GM18519 (cell line): ENCODE data around the gene COL21A1.

Source experiments
- ATAC-seq: cut with Tn5 transposase; IDR thresholded peaks from one replicate; pipeline ENCODE4 v1.9.1; 2021; ENCODE audit warnings: mild to moderate bottlenecking, moderate library complexity; ENCODE audit not compliant: unreplicated experiment, low FRiP score

COL21A1 gene

GRCh38 chr6:56062836-56063235, 184.5 kb downstream of the COL21A1 start:
- no peak for ATAC-seq

GRCh38 chr6:56058636-56059035, 188.7 kb downstream of the COL21A1 start:
- no peak for ATAC-seq

GRCh38 chr6:56055081-56055704, 192.2 kb downstream of the COL21A1 start:
- no peak for ATAC-seq

GRCh38 chr6:56051202-56051598, 196.2 kb downstream of the COL21A1 start:
- ATAC-seq, result no peak

GRCh38 chr6:56050530-56051201, 196.7 kb downstream of the COL21A1 start:
- ATAC-seq, result no peak

GRCh38 chr6:56048601-56049000, 198.8 kb downstream of the COL21A1 start:
- no peak for ATAC-seq

GRCh38 chr6:56047931-56048540, 199.3 kb downstream of the COL21A1 start:
- no peak for ATAC-seq

- no peak for ATAC-seq
Observed at GRCh38 chr6:56046576-56046975, 200.8 kb downstream of the COL21A1 start.

GRCh38 chr6:56043761-56044160, 203.6 kb downstream of the COL21A1 start:
- no peak for ATAC-seq

- ATAC-seq, result no peak
Observed at GRCh38 chr6:56043076-56043475, 204.3 kb downstream of the COL21A1 start.

- no peak for ATAC-seq
Observed at GRCh38 chr6:56041591-56041990, 205.8 kb downstream of the COL21A1 start.

GRCh38 chr6:56040889-56041301, 206.5 kb downstream of the COL21A1 start:
- no peak for ATAC-seq

GRCh38 chr6:56040223-56040622, 207.2 kb downstream of the COL21A1 start:
- no peak for ATAC-seq

GRCh38 chr6:56038764-56039163, 208.6 kb downstream of the COL21A1 start:
- no peak for ATAC-seq

GRCh38 chr6:56037601-56038000, 209.8 kb downstream of the COL21A1 start:
- no peak for ATAC-seq

- ATAC-seq, result no peak
Observed at GRCh38 chr6:56036916-56037600, 210.3 kb downstream of the COL21A1 start.

- ATAC-seq, result no peak
Observed at GRCh38 chr6:56033401-56033800, 214.0 kb downstream of the COL21A1 start.

- no peak for ATAC-seq
Observed at GRCh38 chr6:56032715-56033260, 214.6 kb downstream of the COL21A1 start.

- no peak for ATAC-seq
Observed at GRCh38 chr6:56027865-56028264, 219.5 kb downstream of the COL21A1 start.

GRCh38 chr6:56026455-56027180, 220.8 kb downstream of the COL21A1 start:
- ATAC-seq, result no peak
